ENCODE measurements around the gene CPXM1.
A peak's percentile ranks its signal among the peaks of the same experiment; 100 is the strongest.

CPXM1 gene

GRCh38 chr20:2799271-2799670 is 1.2 kb downstream of the CPXM1 start:
- H3K36me3 Mint-ChIP-seq (ENCODE audit: low read depth), result no peaks in the 10 kb centered on the region
- H3K9me3 Mint-ChIP-seq, result no peaks in the 10 kb centered on the region
- H3K4me1 Mint-ChIP-seq, result peaks cover 27% of the 10 kb centered on the region
- ATAC-seq (no peak), DNase-seq (no peak)
- peak overlapping the region; percentile 90 for H3K4me3 Mint-ChIP-seq
- peaks cover 51% of the 10 kb centered on the region for H3K27me3 Mint-ChIP-seq
- H3K27ac Mint-ChIP-seq, result peak overlapping the region; percentile 90

GRCh38 chr20:2798814-2799213 is 1.6 kb downstream of the CPXM1 start:
- no peak for DNase-seq
- Mint-ChIP-seq H3K36me3 (ENCODE audit: low read depth) (no peaks in the 10 kb centered on the region), H3K27me3 (peaks cover 49% of the 10 kb centered on the region), H3K4me1 (peaks cover 27% of the 10 kb centered on the region), H3K9me3 (no peaks in the 10 kb centered on the region), H3K27ac (no peak overlapping the region), H3K4me3 (no peak overlapping the region)
- no peak for ATAC-seq

GRCh38 chr20:2798095-2798805 is 2.2 kb downstream of the CPXM1 start:
- H3K36me3 Mint-ChIP-seq (ENCODE audit: low read depth), result no peaks in the 10 kb centered on the region
- peaks cover 49% of the 10 kb centered on the region for H3K27me3 Mint-ChIP-seq

GRCh38 chr20:2797136-2797983 is 3.1 kb downstream of the CPXM1 start:
- H3K36me3 Mint-ChIP-seq (ENCODE audit: low read depth), result no peaks in the 10 kb centered on the region
- no peak overlapping the region for H3K4me3 Mint-ChIP-seq
- ATAC-seq (no peak), DNase-seq (no peak)
- H3K27me3 Mint-ChIP-seq, result peaks cover 44% of the 10 kb centered on the region
- H3K9me3 Mint-ChIP-seq, result no peaks in the 10 kb centered on the region
- H3K4me1 Mint-ChIP-seq, result peaks cover 27% of the 10 kb centered on the region
- no peak overlapping the region for H3K27ac Mint-ChIP-seq

More at GRCh38 chr20:2798095-2798805, 2.2 kb downstream of the CPXM1 start:
- no peaks in the 10 kb centered on the region for H3K9me3 Mint-ChIP-seq
- H3K4me1 Mint-ChIP-seq, result peaks cover 27% of the 10 kb centered on the region
- no peak overlapping the region for H3K4me3 Mint-ChIP-seq
- DNase-seq (no peak), ATAC-seq (no peak)
- H3K27ac Mint-ChIP-seq, result no peak overlapping the region

- Mint-ChIP-seq H3K36me3 (ENCODE audit: low read depth) (no peaks in the 10 kb centered on the region), H3K27me3 (peaks cover 39% of the 10 kb centered on the region), H3K4me1 (peaks cover 21% of the 10 kb centered on the region), H3K27ac (no peak overlapping the region), H3K4me3 (no peak overlapping the region), H3K9me3 (no peaks in the 10 kb centered on the region)
- no peak for DNase-seq
- ATAC-seq, result no peak
Observed at GRCh38 chr20:2796011-2796660, 4.3 kb downstream of the CPXM1 start.

GRCh38 chr20:2795451-2795850 is 5.0 kb downstream of the CPXM1 start:
- Mint-ChIP-seq H3K27me3 (peaks cover 34% of the 10 kb centered on the region), H3K36me3 (ENCODE audit: low read depth) (no peaks in the 10 kb centered on the region), H3K4me3 (no peak overlapping the region), H3K4me1 (peaks cover 16% of the 10 kb centered on the region), H3K9me3 (no peaks in the 10 kb centered on the region), H3K27ac (no peak overlapping the region)
- ATAC-seq (no peak), DNase-seq (no peak)

GRCh38 chr20:2794866-2795447 is 5.5 kb downstream of the CPXM1 start:
- peaks cover 33% of the 10 kb centered on the region for H3K27me3 Mint-ChIP-seq
- no peak overlapping the region for H3K27ac Mint-ChIP-seq
- no peak for DNase-seq
- H3K4me3 Mint-ChIP-seq, result no peak overlapping the region
- no peak for ATAC-seq
- H3K4me1 Mint-ChIP-seq, result peaks cover 13% of the 10 kb centered on the region
- no peaks in the 10 kb centered on the region for H3K9me3 Mint-ChIP-seq
- H3K36me3 Mint-ChIP-seq (ENCODE audit: low read depth), result no peaks in the 10 kb centered on the region

GRCh38 chr20:2794202-2794748 is 6.2 kb downstream of the CPXM1 start:
- peaks cover 6% of the 10 kb centered on the region for H3K4me1 Mint-ChIP-seq
- H3K36me3 Mint-ChIP-seq (ENCODE audit: low read depth), result no peaks in the 10 kb centered on the region
- ATAC-seq (no peak), DNase-seq (no peak)
- H3K27me3 Mint-ChIP-seq, result peaks cover 26% of the 10 kb centered on the region
- H3K27ac Mint-ChIP-seq, result no peak overlapping the region
- H3K4me3 Mint-ChIP-seq, result no peak overlapping the region
- no peaks in the 10 kb centered on the region for H3K9me3 Mint-ChIP-seq

- ATAC-seq (no peak), DNase-seq (no peak)
- H3K27ac Mint-ChIP-seq, result peak overlapping the region; percentile 24
- no peak overlapping the region for H3K4me3 Mint-ChIP-seq
- no peaks in the 10 kb centered on the region for H3K36me3 Mint-ChIP-seq (ENCODE audit: low read depth)
- H3K27me3 Mint-ChIP-seq, result peaks cover 19% of the 10 kb centered on the region
- no peaks in the 10 kb centered on the region for H3K4me1 Mint-ChIP-seq
- no peaks in the 10 kb centered on the region for H3K9me3 Mint-ChIP-seq
Observed at GRCh38 chr20:2793471-2793870, 7.0 kb downstream of the CPXM1 start.

- no peaks in the 10 kb centered on the region for H3K4me1 Mint-ChIP-seq
- no peaks in the 10 kb centered on the region for H3K36me3 Mint-ChIP-seq (ENCODE audit: low read depth)
- H3K9me3 Mint-ChIP-seq, result no peaks in the 10 kb centered on the region
- no peak overlapping the region for H3K4me3 Mint-ChIP-seq
- H3K27ac Mint-ChIP-seq, result no peak overlapping the region
- DNase-seq, result no peak
- H3K27me3 Mint-ChIP-seq, result peaks cover 4% of the 10 kb centered on the region
- ATAC-seq, result no peak
Observed at GRCh38 chr20:2783908-2784566, 16.4 kb downstream of the CPXM1 start.

GRCh38 chr20:2780948-2781347 is 19.5 kb downstream of the CPXM1 start:
- no peaks in the 10 kb centered on the region for H3K36me3 Mint-ChIP-seq (ENCODE audit: low read depth)
- H3K27me3 Mint-ChIP-seq, result peaks cover 4% of the 10 kb centered on the region
- H3K9me3 Mint-ChIP-seq, result no peaks in the 10 kb centered on the region
- ATAC-seq (no peak), DNase-seq (no peak)
- no peak overlapping the region for H3K27ac Mint-ChIP-seq
- H3K4me3 Mint-ChIP-seq, result no peak overlapping the region
- H3K4me1 Mint-ChIP-seq, result no peaks in the 10 kb centered on the region

GRCh38 chr20:2778602-2779321 is 21.7 kb downstream of the CPXM1 start:
- no peaks in the 10 kb centered on the region for H3K36me3 Mint-ChIP-seq (ENCODE audit: low read depth)
- H3K4me1 Mint-ChIP-seq, result no peaks in the 10 kb centered on the region
- H3K27ac Mint-ChIP-seq, result no peak overlapping the region
- DNase-seq, result no peak
- ATAC-seq, result no peak
- no peaks in the 10 kb centered on the region for H3K9me3 Mint-ChIP-seq
- H3K4me3 Mint-ChIP-seq, result no peak overlapping the region
- peaks cover 4% of the 10 kb centered on the region for H3K27me3 Mint-ChIP-seq

GRCh38 chr20:2775139-2775538 is 25.3 kb downstream of the CPXM1 start:
- Mint-ChIP-seq H3K36me3 (ENCODE audit: low read depth) (no peaks in the 10 kb centered on the region), H3K4me3 (no peak overlapping the region), H3K9me3 (no peaks in the 10 kb centered on the region), H3K4me1 (no peaks in the 10 kb centered on the region), H3K27me3 (peaks cover 2% of the 10 kb centered on the region), H3K27ac (no peak overlapping the region)
- no peak for ATAC-seq
- DNase-seq, result no peak
